ENCODE measurements around the gene PGAP6.
"Not testable (repeated sequence)": the region's sequence is repeated elsewhere in the genome, so short reads cannot be mapped to it uniquely, and the experiment has no call there.

The PGAP6 gene

DNA sequence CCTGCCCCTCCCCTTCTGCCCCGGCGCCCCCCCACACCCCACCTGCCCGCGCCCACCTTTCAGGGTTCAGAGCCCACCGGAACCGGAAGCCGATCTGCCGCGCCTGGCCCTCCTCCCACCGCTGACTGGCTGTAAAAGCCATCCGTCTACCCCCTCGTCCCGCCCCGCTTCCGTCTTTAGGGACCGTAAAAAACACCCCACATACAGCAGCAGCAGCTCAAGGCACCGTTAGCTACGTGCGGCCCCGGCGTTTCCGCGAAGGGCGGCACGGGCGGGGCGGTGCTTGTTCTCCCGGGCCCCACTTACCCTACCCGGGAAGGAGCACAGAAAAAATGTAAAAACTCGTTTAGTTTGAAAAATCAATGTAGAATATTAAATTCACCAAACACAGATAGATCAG lies 11.3 kb downstream of the PGAP6 start, which contains the start of gene MRPL28:
Gene MRPL28, minus strand, starts transcription at position 96 of the 400 bp plus-strand sequence. CDS start 320 bp downstream, outside the sequence.
- TF ChIP-seq GATA1 (IDR thresholded peaks at IDR 0.05; ENCODE audit: low read depth, low read length), result no peak
- peak; percentile 41 for TF ChIP-seq POLR2A (IDR thresholded peaks at IDR 0.05; ENCODE audit: low read length)
- DNase-seq, result peak; percentile 96 to 97

DNA sequence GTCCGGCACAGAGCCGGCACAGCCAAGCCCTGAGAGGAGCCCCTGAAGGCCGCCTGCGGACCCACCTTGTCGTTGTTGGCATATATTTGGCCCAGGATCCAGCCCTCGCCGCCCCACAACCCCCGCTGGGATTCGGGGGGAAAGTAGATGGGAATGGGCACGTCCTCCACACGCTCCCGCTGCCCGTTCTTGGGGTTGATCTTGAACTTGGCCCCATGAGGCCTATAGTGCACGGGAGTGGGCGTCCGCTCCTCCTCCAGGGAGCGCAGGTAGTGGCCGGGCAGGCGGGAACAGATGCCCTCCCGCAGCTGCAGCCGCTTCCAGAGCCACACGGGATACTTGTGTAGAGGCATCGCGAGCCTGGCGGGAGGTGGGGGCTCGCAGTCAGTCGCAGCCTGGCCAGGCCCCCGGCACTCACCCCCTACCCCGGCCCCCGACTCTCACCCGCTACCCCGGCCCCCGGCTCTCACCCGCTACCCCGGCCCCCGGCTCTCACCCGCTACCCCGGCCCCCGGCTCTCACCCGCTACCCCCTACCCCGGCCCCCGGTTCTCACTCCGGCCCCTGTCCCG lies 11.8 kb downstream of the PGAP6 start:
- no peak for DNase-seq
- no peak for TF ChIP-seq POLR2A (IDR thresholded peaks at IDR 0.05; ENCODE audit: low read length)

DNA sequence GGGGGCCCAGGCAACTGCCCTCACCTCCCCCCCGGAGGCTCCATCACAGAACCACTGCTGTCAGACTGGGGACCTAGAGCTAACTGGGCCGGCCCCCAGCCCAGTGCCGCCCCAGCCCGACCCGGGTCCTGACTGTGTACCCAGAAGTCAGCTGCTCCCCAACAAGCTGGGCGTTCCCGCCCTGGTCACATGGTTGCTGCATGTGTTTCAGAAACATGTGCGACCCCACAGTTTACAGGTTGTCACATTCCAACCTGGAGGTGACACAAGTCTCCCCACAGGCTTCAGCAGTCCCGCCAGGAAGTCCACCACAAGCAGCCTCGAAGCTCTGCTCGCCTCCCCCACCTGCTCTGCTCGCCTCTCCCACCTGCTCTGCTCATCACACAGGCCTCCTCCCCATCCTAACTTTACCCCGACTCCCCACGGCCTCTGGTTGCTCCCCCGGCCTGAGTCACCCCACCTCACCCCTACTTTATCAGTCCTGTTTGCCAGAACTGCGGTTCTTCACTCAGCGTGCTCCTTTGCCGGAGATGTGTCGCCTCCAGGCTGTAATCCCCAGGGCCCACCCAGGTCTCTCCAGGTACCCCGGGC lies 12.4 kb downstream of the PGAP6 start:
- peak in 1 of 2 experiments; percentile 38 for DNase-seq
- TF ChIP-seq POLR2A (IDR thresholded peaks at IDR 0.05; ENCODE audit: low read length), result no peak
- TF ChIP-seq GATA1 (IDR thresholded peaks at IDR 0.05; ENCODE audit: low read depth, low read length), result no peak

DNA sequence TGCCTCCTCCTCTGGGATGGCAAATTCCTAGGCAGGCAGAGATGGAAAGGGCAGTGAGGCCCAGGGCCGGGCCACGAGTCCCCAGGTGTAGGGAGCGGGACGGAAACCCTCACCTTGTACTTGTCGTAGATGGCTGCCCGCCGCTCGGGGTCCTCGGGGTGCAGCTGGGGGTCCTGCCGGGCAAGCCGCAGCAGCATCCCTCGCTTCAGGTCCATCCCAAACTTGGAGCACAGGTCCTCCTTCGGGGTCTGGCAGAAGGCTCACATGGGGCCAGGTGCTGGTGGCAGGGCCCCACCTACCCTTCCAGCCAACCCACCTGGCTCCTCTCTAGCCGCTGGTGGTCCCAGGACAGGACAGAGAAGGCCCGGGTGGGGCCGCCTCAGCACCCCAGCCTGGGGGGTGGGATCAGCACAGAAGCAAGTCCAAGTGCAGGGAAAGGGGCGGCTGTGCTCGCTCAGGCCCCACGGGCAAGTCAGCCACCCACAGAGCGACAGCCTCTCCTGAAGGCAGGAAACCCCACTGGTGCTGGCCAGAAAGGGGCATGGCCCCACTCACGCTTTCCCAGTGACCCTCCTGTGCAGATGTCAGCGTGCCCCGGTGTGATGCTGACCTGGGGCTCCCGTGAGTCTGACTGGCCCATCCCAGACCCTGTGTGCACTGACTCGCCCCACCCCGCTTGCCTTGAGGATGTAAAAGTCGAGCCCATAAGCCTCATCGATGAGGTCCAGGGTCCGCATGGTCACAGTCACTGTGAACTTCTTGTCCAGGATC lies 13.2 kb downstream of the PGAP6 start:
- DNase-seq, result no peak
- TF ChIP-seq GATA1 (IDR thresholded peaks at IDR 0.05; ENCODE audit: low read depth, low read length) (no peak), POLR2A (IDR thresholded peaks at IDR 0.05; ENCODE audit: low read length) (no peak)

DNA sequence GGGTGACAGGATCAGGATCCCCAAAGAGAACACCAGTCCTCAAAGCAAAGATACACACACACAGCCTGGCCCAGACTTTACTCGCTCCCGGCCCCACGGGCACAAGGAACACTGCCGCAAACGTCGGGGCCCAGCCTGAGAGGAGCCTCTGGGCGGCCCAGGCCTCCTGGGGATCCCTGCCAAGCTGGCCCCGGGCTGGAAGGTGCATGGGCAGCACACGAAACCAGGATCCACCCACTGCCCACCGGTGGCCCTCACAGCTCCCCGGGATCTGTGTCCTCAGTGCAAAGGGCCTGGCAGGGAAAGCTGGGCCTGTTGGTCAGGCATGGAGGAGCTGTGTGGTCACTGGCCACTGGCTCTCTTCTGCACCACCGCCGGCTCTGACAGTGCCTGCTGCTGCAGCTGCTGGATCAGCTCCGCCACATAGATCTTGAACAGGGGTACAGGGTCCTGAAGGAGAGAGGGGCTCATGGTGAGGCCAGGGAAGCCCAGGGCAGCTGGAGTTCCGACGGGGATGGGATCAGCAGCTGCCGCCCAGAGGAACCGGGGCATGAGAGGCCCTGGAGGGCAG lies 14.4 kb downstream of the PGAP6 start:
- no peak for DNase-seq
- TF ChIP-seq POLR2A (IDR thresholded peaks at IDR 0.05; ENCODE audit: low read length) (no peak), GATA1 (IDR thresholded peaks at IDR 0.05; ENCODE audit: low read depth, low read length) (no peak)

DNA sequence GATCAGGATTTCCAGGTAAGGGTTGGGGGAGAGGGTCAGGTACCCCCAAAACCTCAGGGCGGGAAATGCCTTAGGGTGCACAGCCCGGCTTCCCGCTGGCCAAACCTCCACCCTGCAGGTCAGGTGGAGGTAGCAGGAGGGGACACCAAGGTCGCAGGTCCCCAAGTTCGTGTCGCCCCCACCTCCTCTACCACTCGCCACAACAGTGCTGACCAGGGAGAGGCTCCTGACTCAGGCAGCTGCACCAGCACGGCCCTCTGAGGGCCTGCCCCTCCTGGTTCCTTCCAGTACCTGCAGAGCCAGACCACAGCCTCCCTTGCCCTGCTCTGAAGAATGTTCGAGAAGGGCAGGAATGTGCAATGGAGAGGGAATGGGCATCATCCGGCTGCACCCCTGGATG lies 15.3 kb downstream of the PGAP6 start:
- DNase-seq, result no peak
- no peak for TF ChIP-seq POLR2A (IDR thresholded peaks at IDR 0.05; ENCODE audit: low read length)
- no peak for TF ChIP-seq GATA1 (IDR thresholded peaks at IDR 0.05; ENCODE audit: low read depth, low read length)

DNA sequence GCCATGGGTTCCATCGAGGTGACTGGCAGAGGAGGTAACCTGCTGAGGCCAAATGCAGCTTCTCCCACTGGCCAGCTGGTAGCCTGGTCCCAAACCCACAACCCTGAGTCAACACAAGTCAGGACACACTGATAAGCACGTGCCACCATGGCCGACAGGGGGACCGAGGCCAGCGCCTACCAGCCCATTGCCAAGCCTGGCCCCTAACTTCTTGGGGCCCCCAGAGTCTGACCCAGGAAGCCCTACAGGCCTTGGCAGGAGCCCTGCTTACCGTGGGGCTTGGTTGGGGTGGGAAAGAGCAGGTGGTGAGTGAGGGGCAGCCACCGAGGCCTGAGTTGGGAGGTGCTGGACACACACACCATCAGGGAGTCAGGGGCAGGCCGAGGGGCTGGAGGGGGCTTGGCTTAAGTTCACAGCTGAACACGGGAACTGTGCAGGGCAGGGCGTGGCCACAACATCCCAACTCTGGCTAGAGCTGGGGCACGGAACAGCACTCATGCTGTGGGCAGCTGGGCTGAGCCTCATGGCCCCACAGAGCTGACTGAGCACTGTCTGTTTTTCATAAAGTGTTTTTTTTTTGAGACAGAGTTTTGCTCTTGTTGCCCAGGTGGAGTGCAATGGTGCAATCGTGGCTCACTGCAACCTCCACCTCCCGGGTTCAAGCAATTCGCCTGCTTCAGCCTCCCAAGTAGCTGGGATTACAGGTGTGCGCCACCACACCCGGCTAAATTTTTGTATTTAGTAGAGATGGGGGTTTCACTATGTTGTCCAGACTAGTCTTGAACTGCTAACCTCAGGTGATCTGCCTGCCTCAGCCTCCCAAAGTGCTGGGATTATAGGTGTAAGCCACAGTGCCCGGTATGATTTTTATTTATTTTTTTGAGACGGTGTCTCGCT lies 16.9 kb downstream of the PGAP6 start:
- peak in 1 of 2 experiments; percentile 64 for DNase-seq
- no peak for TF ChIP-seq POLR2A (IDR thresholded peaks at IDR 0.05; ENCODE audit: low read length)
- TF ChIP-seq GATA1 (IDR thresholded peaks at IDR 0.05; ENCODE audit: low read depth, low read length), result no peak

DNA sequence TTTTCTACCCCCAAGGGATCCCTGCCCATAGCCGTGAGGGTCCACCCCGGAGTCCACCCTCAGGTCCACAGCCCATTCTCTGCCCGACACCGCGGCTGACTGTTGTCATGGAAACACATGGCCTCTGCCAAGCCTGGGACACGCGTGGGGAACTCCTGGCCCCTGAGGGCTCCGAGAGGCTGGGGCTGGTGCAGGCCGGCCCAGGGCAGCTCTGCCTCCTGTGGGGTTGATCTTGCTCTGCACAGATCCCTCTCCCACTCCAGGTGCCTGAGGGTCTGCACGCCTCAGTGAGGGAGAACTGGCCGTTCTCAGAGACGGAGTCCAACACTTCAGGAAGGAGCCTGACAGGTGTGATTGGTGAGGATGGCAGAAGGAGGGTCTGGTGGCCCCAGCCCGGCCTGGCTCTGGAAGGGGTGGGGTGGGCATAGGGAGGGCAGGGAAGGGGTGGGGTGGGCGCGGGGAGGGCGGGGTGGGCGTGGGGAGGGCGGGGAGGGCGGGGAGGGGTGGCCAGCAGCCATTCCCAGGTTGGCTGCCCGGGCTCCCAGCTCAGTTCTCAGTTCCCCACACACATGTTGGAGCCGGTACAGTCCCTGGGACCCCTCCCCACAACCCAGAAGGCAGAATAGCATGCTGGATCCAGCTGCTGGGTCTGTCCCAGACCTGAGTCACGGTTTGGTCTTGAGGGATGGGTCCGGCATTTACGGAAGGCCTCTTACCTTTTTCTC lies 17.9 kb downstream of the PGAP6 start:
- DNase-seq, result no peak
- TF ChIP-seq GATA1 (IDR thresholded peaks at IDR 0.05; ENCODE audit: low read depth, low read length), result no peak
- no peak for TF ChIP-seq POLR2A (IDR thresholded peaks at IDR 0.05; ENCODE audit: low read length)

DNA sequence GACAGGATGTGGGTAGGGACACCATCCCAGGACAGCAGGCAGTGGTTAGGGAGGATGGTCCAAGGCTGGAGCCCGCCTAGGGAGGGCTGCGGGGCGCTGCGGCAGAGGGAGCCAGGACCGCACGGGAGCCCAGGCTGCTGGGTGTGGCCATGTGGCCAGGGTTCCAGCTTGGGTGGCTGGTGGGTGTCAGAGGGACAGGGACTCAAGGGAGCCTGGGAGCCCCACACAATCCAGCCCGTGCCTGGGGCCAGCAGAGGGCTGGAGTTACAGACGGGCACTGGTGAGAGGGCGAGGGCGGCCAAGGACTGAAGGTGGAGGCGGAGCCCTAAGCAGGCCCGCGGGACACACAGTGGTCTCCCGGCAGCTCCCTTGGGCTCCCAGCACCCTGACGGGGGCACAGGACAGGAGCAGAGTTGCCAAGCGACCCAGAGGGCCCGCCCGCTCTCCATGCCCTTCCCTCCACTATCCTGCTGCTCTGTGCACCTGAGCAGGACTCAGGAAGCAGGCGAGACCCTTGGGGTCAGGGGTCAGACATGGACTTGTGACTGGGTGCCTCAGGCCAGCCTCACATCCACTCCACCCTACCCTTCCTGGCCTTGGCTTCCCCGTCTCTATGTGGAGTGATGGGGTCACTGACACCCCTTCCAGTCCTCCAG lies 18.5 kb downstream of the PGAP6 start:
- TF ChIP-seq POLR2A (IDR thresholded peaks at IDR 0.05; ENCODE audit: low read length) (no peak), GATA1 (IDR thresholded peaks at IDR 0.05; ENCODE audit: low read depth, low read length) (no peak)
- no peak for DNase-seq

DNA sequence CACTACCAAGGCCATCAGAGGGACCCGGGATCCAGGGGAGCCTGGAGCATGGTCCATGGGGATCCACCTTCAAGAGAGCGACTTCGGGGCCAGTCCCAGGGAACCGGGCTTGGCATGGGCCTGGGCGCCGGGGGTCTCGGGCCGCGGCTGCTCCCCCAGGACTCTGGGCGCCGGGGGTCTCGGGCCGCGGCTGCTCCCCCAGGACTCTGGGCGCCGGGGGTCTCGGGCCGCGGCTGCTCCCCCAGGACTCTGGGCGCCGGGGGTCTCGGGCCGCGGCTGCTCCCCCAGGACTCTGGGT lies 19.1 kb downstream of the PGAP6 start:
- not testable (repeated sequence) for DNase-seq

DNA sequence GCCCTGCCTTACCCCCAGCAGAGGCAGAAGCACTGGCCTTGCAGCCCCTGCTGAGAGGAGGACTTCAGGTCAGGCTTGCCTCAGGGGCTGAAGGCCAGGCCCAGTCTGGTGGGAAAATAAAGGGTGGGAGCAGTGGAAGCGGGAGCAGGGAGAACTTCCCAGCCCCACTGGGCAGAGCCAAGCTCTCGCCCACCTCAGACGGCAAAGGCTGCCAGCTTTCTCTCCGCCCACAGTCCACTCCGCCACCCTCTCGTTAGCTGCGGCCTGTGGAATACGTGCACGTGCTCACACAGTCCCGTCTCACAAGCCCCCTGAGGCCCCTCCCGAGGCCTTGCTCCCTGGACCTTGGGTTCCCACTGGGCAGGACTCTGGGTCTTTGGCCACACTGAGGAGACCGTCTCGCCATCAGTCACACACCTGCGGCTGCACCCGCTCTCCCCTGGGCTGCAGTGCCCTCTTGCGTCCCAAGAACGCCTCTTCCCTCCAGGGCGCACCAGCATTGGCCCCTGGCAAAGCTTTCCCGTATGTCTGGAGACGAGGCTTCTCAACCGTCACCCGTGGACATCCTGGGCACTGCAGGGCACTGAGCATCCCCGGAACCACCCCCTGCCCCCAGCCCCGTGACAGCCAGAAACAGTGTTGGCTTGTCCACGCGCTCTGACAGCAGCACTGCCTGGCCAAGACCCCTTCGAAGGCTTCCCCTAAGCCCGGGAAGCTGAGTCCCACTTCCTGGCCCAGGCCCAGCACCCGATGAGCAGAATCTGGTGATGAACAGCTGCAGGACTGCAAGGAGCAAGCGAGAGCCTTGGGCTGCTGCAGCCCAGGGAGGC lies 19.7 kb downstream of the PGAP6 start:
- peak; percentile 79 to 86 for DNase-seq
- TF ChIP-seq GATA1 (IDR thresholded peaks at IDR 0.05; ENCODE audit: low read depth, low read length), result no peak
- no peak for TF ChIP-seq POLR2A (IDR thresholded peaks at IDR 0.05; ENCODE audit: low read length)

DNA sequence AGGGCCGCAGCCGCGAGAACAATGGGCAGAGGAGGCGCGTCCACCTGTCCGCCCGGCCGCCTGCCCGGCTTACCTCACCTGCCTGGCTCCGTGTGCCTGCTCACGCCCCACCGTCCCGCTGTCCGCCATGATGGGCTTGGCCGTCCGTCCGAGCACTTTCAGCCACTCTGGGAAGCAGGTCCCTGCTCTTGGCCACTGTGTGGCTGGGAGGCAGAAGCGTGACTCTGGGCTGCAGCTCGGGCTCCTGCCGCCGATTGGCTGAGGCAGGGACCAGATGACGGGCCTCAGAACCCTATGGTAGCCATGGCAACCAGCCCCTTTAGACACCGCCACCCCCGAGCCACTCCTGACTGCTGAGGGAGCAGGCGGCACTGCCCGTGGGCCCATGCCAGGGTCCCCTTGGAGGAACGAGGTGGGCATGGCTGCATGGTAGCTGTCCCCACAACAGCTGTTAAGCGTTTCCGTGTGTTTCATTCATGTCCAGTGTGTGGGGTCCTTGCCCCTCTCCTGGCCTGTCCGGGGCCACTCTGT lies 20.4 kb downstream of the PGAP6 start:
- TF ChIP-seq GATA1 (IDR thresholded peaks at IDR 0.05; ENCODE audit: low read depth, low read length) (no peak), POLR2A (IDR thresholded peaks at IDR 0.05; ENCODE audit: low read length) (no peak)
- no peak for DNase-seq

Measured in erythroblast (primary cell).